DOHH2 (cell line): ENCODE results near the gene FOXP2.

Experiments used
- H3F3A ChIP-seq: fragments of 200-600 bp; sonication (generic), shearing (Covaris generic); 2 replicates; pipeline ENCODE4 v1.6.0; 2016; ENCODE audit warnings: antibody characterized with exemption, mild to moderate bottlenecking; ENCODE audit not compliant: control insufficient read depth, insufficient read depth
- H3K27ac ChIP-seq: fragments of 200-600 bp; sonication (generic); 2 replicates; pipeline ENCODE4 v1.5.1; 2014; ENCODE audit warnings: low read depth, mild to moderate bottlenecking, low read length, moderate library complexity
- H3K27me3 ChIP-seq: fragments of 200-600 bp; sonication (generic); 2 replicates; pipeline ENCODE4 v1.6.1; 2014; ENCODE audit warnings: mild to moderate bottlenecking, low read length, mixed read lengths; ENCODE audit not compliant: control insufficient read depth
- H3K36me3 ChIP-seq: fragments of 200-600 bp; sonication (generic); 2 replicates; pipeline ENCODE4 v1.6.1; 2014; ENCODE audit warnings: mild to moderate bottlenecking, low read length, moderate library complexity, mixed read lengths; ENCODE audit not compliant: control insufficient read depth
- H3K4me1 ChIP-seq: fragments of 200-600 bp; sonication (generic); 2 replicates; pipeline ENCODE4 v1.6.1; 2014; ENCODE audit warnings: mild to moderate bottlenecking, low read length, mixed read lengths; ENCODE audit not compliant: control insufficient read depth
- H3K4me2 ChIP-seq: fragments of 200-600 bp; sonication (generic); 2 replicates; pipeline ENCODE4 v1.6.0; 2014; ENCODE audit warnings: mild to moderate bottlenecking, low read length, moderate library complexity
- H3K4me3 ChIP-seq: fragments of 200-600 bp; sonication (generic); 2 replicates; pipeline ENCODE4 v1.5.1; 2014; ENCODE audit warnings: mild to moderate bottlenecking, low read length, mixed read lengths
- H3K79me2 ChIP-seq: fragments of 200-600 bp; sonication (generic); 2 replicates; pipeline ENCODE4 v1.6.1; 2014; ENCODE audit warnings: mild to moderate bottlenecking, low read length, mixed read lengths; ENCODE audit not compliant: control insufficient read depth
- H3K9me2 ChIP-seq: fragments of 200-600 bp; sonication (generic); replicated peaks from 2 replicates; pipeline ENCODE4 v1.6.1; 2014; ENCODE audit warnings: mild to moderate bottlenecking, low read length, mixed read lengths; ENCODE audit not compliant: control insufficient read depth
- H3K9me3 ChIP-seq: fragments of 200-600 bp; sonication (generic); 2 replicates; pipeline ENCODE4 v1.6.1; 2014; ENCODE audit warnings: antibody characterized with exemption, low read length, mixed read lengths; ENCODE audit not compliant: control insufficient read depth, insufficient read depth
- H4K20me1 ChIP-seq: fragments of 200-600 bp; sonication (generic); 2 replicates; pipeline ENCODE4 v1.6.0; 2014; ENCODE audit warnings: low read depth, mild to moderate bottlenecking, antibody characterized with exemption, low read length, moderate library complexity; ENCODE audit not compliant: control insufficient read depth, insufficient read depth
- EZH2phosphoT487 ChIP-seq: fragments of 200-600 bp; sonication (generic); IDR thresholded peaks from 2 replicates; pipeline ENCODE4 v1.6.1; 2017; ENCODE audit warnings: borderline replicate concordance, mild to moderate bottlenecking, antibody characterized with exemption, low read length, moderate library complexity, mixed read lengths
- TF ChIP-seq, protein P1 (sequence below): fragments of 200-600 bp; sonication (generic); IDR thresholded peaks from one replicate; pipeline ENCODE4 v1.5.1; 2014; ENCODE audit warnings: antibody characterized with exemption, mild to moderate bottlenecking, low read depth, low read length; ENCODE audit not compliant: poor library complexity, severe bottlenecking

Gene FOXP2

DNA sequence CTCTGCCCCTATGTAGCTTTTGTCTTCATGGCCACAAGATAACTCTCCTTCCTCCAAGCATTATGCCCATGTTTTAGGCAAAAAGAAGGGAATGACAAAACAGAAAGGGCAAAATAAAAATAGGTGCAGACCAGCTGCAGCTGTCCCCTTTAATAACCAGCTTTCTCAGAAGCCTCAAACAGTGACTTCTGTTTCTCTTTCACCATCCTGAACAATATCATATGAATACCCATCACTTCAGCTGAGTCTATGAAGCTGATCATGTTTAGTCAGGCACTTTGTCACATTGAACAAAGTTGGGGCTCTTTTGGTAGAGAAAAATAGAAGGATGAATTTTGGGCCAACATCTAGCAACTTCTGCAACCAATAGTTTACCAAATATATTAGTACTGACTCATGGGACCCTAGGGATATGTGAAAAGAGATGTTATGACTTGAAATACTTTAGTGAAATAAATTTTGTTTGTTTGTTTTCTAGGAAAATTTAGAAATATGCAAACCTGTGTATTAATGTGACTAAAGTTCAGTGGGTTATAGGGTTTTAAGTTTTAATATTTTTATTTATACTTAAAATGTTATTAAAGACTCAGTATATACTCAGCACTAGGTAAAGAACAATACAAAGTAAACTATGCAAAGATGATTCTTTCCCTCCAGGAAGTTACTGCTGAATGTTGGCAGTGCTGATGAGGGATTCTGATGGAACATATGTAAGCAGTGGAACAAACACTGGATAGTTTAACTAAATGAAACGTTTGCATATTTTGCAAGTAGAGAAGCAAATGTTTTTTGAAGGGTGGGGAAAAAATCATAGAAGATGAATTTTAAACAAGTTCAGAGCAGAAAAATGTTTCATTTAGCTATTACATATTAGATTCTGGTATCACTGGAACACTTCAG lies 133.7 kb downstream of the FOXP2 start:
- TF ChIP-seq EZH2phosphoT487 = no peak
- TF ChIP-seq, protein P1, sequence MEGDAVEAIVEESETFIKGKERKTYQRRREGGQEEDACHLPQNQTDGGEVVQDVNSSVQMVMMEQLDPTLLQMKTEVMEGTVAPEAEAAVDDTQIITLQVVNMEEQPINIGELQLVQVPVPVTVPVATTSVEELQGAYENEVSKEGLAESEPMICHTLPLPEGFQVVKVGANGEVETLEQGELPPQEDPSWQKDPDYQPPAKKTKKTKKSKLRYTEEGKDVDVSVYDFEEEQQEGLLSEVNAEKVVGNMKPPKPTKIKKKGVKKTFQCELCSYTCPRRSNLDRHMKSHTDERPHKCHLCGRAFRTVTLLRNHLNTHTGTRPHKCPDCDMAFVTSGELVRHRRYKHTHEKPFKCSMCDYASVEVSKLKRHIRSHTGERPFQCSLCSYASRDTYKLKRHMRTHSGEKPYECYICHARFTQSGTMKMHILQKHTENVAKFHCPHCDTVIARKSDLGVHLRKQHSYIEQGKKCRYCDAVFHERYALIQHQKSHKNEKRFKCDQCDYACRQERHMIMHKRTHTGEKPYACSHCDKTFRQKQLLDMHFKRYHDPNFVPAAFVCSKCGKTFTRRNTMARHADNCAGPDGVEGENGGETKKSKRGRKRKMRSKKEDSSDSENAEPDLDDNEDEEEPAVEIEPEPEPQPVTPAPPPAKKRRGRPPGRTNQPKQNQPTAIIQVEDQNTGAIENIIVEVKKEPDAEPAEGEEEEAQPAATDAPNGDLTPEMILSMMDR = no peak
- Histone ChIP-seq H3K27me3 (no peaks in the 10 kb centered on the region), H3K4me1 (no peaks in the 10 kb centered on the region), H4K20me1 (no peaks in the 10 kb centered on the region), H3K9me2 (no peaks in the 10 kb centered on the region), H3K9me3 (no peaks in the 10 kb centered on the region), H3K79me2 (no peaks in the 10 kb centered on the region), H3K4me3 (no peak overlapping the region), H3K4me2 (no peak overlapping the region), H3K36me3 (no peaks in the 10 kb centered on the region), H3F3A (no peaks in the 10 kb centered on the region), H3K27ac (no peak overlapping the region)

- H3F3A ChIP-seq = no peaks in the 10 kb centered on the region
- no peaks in the 10 kb centered on the region for H4K20me1 ChIP-seq
- no peak overlapping the region for H3K4me3 ChIP-seq
- H3K27me3 ChIP-seq = no peaks in the 10 kb centered on the region
- TF ChIP-seq EZH2phosphoT487 = no peak
- TF ChIP-seq, protein P1 = no peak
- H3K36me3 ChIP-seq = no peaks in the 10 kb centered on the region
- no peaks in the 10 kb centered on the region for H3K9me2 ChIP-seq
- no peaks in the 10 kb centered on the region for H3K79me2 ChIP-seq
- no peaks in the 10 kb centered on the region for H3K4me1 ChIP-seq
- H3K4me2 ChIP-seq = no peak overlapping the region
- H3K9me3 ChIP-seq = no peaks in the 10 kb centered on the region
- no peak overlapping the region for H3K27ac ChIP-seq
Observed at GRCh38 chr7:114554781-114555537, 140.3 kb downstream of the FOXP2 start.

- H3K36me3 ChIP-seq = no peaks in the 10 kb centered on the region
- no peaks in the 10 kb centered on the region for H3F3A ChIP-seq
- no peak overlapping the region for H3K27ac ChIP-seq
- no peaks in the 10 kb centered on the region for H3K79me2 ChIP-seq
- H4K20me1 ChIP-seq = no peaks in the 10 kb centered on the region
- H3K4me3 ChIP-seq = no peak overlapping the region
- no peak for TF ChIP-seq EZH2phosphoT487
- TF ChIP-seq, protein P1 = no peak
- no peaks in the 10 kb centered on the region; the same call in 1 of the 2 replicates for H3K9me2 ChIP-seq
- H3K27me3 ChIP-seq = no peaks in the 10 kb centered on the region
- no peaks in the 10 kb centered on the region for H3K9me3 ChIP-seq
- H3K4me2 ChIP-seq = no peak overlapping the region
- H3K4me1 ChIP-seq = no peaks in the 10 kb centered on the region
Observed at GRCh38 chr7:114567416-114567815, 152.8 kb downstream of the FOXP2 start.
